ENCODE results near the gene NSD1.

NSD1 gene

DNA sequence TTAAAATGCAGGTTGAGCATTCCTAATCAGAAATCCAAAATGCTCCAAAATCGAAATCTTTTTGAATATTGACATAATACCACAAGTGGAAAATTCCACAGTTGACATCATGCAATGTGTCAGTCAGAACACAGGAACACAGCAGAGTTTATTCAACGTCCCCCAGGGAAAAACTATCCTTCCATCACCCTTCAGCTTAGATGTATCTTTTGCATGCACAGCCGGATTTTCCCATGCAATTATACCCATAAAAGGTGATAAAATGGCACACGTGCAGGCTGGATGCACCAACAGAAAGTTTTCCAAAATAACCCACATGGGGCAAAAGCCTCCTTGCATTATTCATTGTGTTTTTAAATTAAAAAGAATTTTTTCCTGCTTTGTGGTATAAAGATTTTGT lies 98.8 kb downstream of the NSD1 start:
- DNase-seq (ENCODE audit: low read depth, low spot score), result no peak
- in situ Hi-C loops (cut with HindIII; ENCODE audit: low sequenced_read_pairs), result no loop called here
- TF ChIP-seq, protein P1, sequence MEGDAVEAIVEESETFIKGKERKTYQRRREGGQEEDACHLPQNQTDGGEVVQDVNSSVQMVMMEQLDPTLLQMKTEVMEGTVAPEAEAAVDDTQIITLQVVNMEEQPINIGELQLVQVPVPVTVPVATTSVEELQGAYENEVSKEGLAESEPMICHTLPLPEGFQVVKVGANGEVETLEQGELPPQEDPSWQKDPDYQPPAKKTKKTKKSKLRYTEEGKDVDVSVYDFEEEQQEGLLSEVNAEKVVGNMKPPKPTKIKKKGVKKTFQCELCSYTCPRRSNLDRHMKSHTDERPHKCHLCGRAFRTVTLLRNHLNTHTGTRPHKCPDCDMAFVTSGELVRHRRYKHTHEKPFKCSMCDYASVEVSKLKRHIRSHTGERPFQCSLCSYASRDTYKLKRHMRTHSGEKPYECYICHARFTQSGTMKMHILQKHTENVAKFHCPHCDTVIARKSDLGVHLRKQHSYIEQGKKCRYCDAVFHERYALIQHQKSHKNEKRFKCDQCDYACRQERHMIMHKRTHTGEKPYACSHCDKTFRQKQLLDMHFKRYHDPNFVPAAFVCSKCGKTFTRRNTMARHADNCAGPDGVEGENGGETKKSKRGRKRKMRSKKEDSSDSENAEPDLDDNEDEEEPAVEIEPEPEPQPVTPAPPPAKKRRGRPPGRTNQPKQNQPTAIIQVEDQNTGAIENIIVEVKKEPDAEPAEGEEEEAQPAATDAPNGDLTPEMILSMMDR (IDR thresholded peaks at IDR 0.05; ENCODE audit: low read depth, low read length), result no peak
- no peak overlapping the region for H3K4me3 ChIP-seq (ENCODE audit: low read depth, low read length)

- TF ChIP-seq, protein P1 (IDR thresholded peaks at IDR 0.05; ENCODE audit: low read depth, low read length), result no peak
- in situ Hi-C loops (cut with HindIII; ENCODE audit: low sequenced_read_pairs), result no loop called here
- peak; percentile 41 for DNase-seq (ENCODE audit: low read depth, low spot score)
- H3K4me3 ChIP-seq (ENCODE audit: low read depth, low read length), result no peak overlapping the region
Observed at GRCh38 chr5:177232761-177233160, 99.2 kb downstream of the NSD1 start.

GRCh38 chr5:177233206-177233605 lies 99.6 kb downstream of the NSD1 start:
- TF ChIP-seq, protein P1 (IDR thresholded peaks at IDR 0.05; ENCODE audit: low read depth, low read length), result no peak
- in situ Hi-C loops (cut with HindIII; ENCODE audit: low sequenced_read_pairs), result no loop called here
- no peak overlapping the region for H3K4me3 ChIP-seq (ENCODE audit: low read depth, low read length)
- no peak for DNase-seq (ENCODE audit: low read depth, low spot score)

- H3K4me3 ChIP-seq (ENCODE audit: low read depth, low read length), result no peak overlapping the region
- DNase-seq (ENCODE audit: low read depth, low spot score), result no peak
- in situ Hi-C loops (cut with HindIII; ENCODE audit: low sequenced_read_pairs), result no loop called here
- TF ChIP-seq, protein P1 (IDR thresholded peaks at IDR 0.05; ENCODE audit: low read depth, low read length), result no peak
Observed at GRCh38 chr5:177233802-177234201, 100.2 kb downstream of the NSD1 start.

GRCh38 chr5:177234841-177235240 lies 101.3 kb downstream of the NSD1 start:
- in situ Hi-C loops (cut with HindIII; ENCODE audit: low sequenced_read_pairs), result no loop called here
- no peak overlapping the region for H3K4me3 ChIP-seq (ENCODE audit: low read depth, low read length)
- no peak for DNase-seq (ENCODE audit: low read depth, low spot score)
- TF ChIP-seq, protein P1 (IDR thresholded peaks at IDR 0.05; ENCODE audit: low read depth, low read length), result no peak

- TF ChIP-seq, protein P1 (IDR thresholded peaks at IDR 0.05; ENCODE audit: low read depth, low read length), result no peak
Observed at GRCh38 chr5:177241768-177242167, 108.2 kb downstream of the NSD1 start.

DNA sequence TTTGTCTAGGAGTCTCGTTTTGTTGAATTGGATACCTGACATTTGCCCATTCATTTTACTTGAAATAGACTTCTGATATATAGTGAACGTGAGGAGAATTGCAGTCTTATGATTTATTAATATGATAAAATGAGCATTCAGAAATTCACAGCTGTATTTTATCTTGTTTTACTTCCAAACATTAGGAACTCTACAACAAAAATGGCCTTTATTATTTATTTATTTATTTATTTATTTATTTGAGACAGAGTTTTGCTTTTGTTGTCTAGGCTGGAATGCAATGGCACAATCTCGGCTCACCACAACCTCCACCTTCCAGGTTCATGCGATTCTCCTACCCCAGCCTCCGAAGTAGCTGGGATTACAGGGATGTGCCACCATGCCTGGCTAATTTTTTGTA lies 108.7 kb downstream of the NSD1 start:
- H3K4me3 ChIP-seq (ENCODE audit: low read depth, low read length), result no peak overlapping the region
- TF ChIP-seq, protein P1 (IDR thresholded peaks at IDR 0.05; ENCODE audit: low read depth, low read length), result no peak
- in situ Hi-C loops (cut with HindIII; ENCODE audit: low sequenced_read_pairs), result no loop called here
- DNase-seq (ENCODE audit: low read depth, low spot score), result no peak

More at GRCh38 chr5:177241768-177242167, 108.2 kb downstream of the NSD1 start:
- DNase-seq (ENCODE audit: low read depth, low spot score), result no peak
- in situ Hi-C loops (cut with HindIII; ENCODE audit: low sequenced_read_pairs), result no loop called here
- H3K4me3 ChIP-seq (ENCODE audit: low read depth, low read length), result no peak overlapping the region

All from astrocyte of the spinal cord (primary cell).